ENCODE data around the gene CDHR1.

GRCh38 chr10:84262190-84262956, 68.0 kb downstream of the CDHR1 start:
- TF ChIP-seq CTCF (IDR thresholded peaks at IDR 0.05) (no peak), ZFX (IDR thresholded peaks at IDR 0.05; ENCODE audit: borderline replicate concordance) (no peak)
